ENCODE data around the gene BNC2. TPM values are rescaled to one million over a fixed set of nuclear protein-coding genes. Genes with fewer than 3 reads are reported as not detected.

BNC2 gene
- total and polyA plus RNA-seq, 2 donors (not counting 1 experiment from before 2014, with no cell fraction given), result 34.7 to 39.1 TPM

GRCh38 chr9:16735001-16735400 is 135.5 kb downstream of the BNC2 start:
- Histone ChIP-seq H3K4me3 (replicated peaks in 1 of 4; ENCODE audit: control extremely low read depth in 1 of 4, insufficient read depth in 1 of 4, low read depth in 3 of 4, low read length in 4 of 4) (no peak overlapping the region), H3K4me1 (ENCODE audit: control insufficient read depth, extremely low read depth, insufficient read depth, low read length) (no peaks in the 10 kb centered on the region), H3K79me2 (ENCODE audit: control insufficient read depth, insufficient read depth, low read length) (peaks cover 10% of the 10 kb centered on the region), H3K36me3 (ENCODE audit: control insufficient read depth, insufficient read depth, low read length) (peaks cover 1% of the 10 kb centered on the region), H3K9me3 (ENCODE audit: control insufficient read depth, insufficient read depth, low read depth, low read length) (no peaks in the 10 kb centered on the region), H4K20me1 (ENCODE audit: control insufficient read depth, extremely low read depth, insufficient read depth, low read length) (no peaks in the 10 kb centered on the region), H3K27me3 (ENCODE audit: control insufficient read depth, insufficient read depth, low read length) (no peaks in the 10 kb centered on the region), H3K27ac (ENCODE audit: insufficient read depth, low read length) (no peak overlapping the region), H2AFZ (ENCODE audit: low read length) (no peak overlapping the region), H3K4me2 (ENCODE audit: extremely low read depth, insufficient read depth, low read length) (no peak overlapping the region), H3K9ac (ENCODE audit: insufficient read depth, low read length) (no peak overlapping the region)
- no peak for TF ChIP-seq CTCF (conservative IDR thresholded peaks at IDR 0.05 in 1 of 2, IDR thresholded peaks at IDR 0.05 in 1 of 2; ENCODE audit: low read depth in 1 of 2, low read length in 2 of 2)
- no peak for TF ChIP-seq EZH2 (IDR thresholded peaks at IDR 0.05; ENCODE audit: low read length, missing control alignments)
- no peak for DNase-seq (ENCODE audit: low read depth in 2 of 2)

GRCh38 chr9:16732546-16732945 is 137.9 kb downstream of the BNC2 start:
- Histone ChIP-seq H3K4me1 (ENCODE audit: control insufficient read depth, extremely low read depth, insufficient read depth, low read length) (no peaks in the 10 kb centered on the region), H3K9ac (ENCODE audit: insufficient read depth, low read length) (no peak overlapping the region), H2AFZ (ENCODE audit: low read length) (no peak overlapping the region), H4K20me1 (ENCODE audit: control insufficient read depth, extremely low read depth, insufficient read depth, low read length) (no peaks in the 10 kb centered on the region), H3K36me3 (ENCODE audit: control insufficient read depth, insufficient read depth, low read length) (peaks cover 1% of the 10 kb centered on the region), H3K27me3 (ENCODE audit: control insufficient read depth, insufficient read depth, low read length) (no peaks in the 10 kb centered on the region), H3K9me3 (ENCODE audit: control insufficient read depth, insufficient read depth, low read depth, low read length) (no peaks in the 10 kb centered on the region), H3K4me2 (ENCODE audit: extremely low read depth, insufficient read depth, low read length) (no peak overlapping the region), H3K4me3 (replicated peaks in 1 of 4; ENCODE audit: control extremely low read depth in 1 of 4, insufficient read depth in 1 of 4, low read depth in 3 of 4, low read length in 4 of 4) (no peak overlapping the region), H3K79me2 (ENCODE audit: control insufficient read depth, insufficient read depth, low read length) (peaks cover 21% of the 10 kb centered on the region), H3K27ac (ENCODE audit: insufficient read depth, low read length) (no peak overlapping the region)
- TF ChIP-seq EZH2 (IDR thresholded peaks at IDR 0.05; ENCODE audit: low read length, missing control alignments), result no peak
- no peak for TF ChIP-seq CTCF (conservative IDR thresholded peaks at IDR 0.05 in 1 of 2, IDR thresholded peaks at IDR 0.05 in 1 of 2; ENCODE audit: low read depth in 1 of 2, low read length in 2 of 2)
- DNase-seq (ENCODE audit: low read depth in 2 of 2), result no peak

GRCh38 chr9:16730162-16730561 is 140.3 kb downstream of the BNC2 start:
- H3K9me3 ChIP-seq (ENCODE audit: control insufficient read depth, insufficient read depth, low read depth, low read length), result no peaks in the 10 kb centered on the region
- DNase-seq (ENCODE audit: low read depth in 2 of 2), result no peak
- H3K36me3 ChIP-seq (ENCODE audit: control insufficient read depth, insufficient read depth, low read length), result peaks cover 1% of the 10 kb centered on the region
- no peak overlapping the region for H3K9ac ChIP-seq (ENCODE audit: insufficient read depth, low read length)
- H3K27ac ChIP-seq (ENCODE audit: insufficient read depth, low read length), result no peak overlapping the region
- H3K4me2 ChIP-seq (ENCODE audit: extremely low read depth, insufficient read depth, low read length), result no peak overlapping the region
- H3K79me2 ChIP-seq (ENCODE audit: control insufficient read depth, insufficient read depth, low read length), result peaks cover 31% of the 10 kb centered on the region
- H4K20me1 ChIP-seq (ENCODE audit: control insufficient read depth, extremely low read depth, insufficient read depth, low read length), result no peaks in the 10 kb centered on the region
- no peak overlapping the region for H2AFZ ChIP-seq (ENCODE audit: low read length)
- no peak overlapping the region for H3K4me3 ChIP-seq (replicated peaks in 1 of 4; ENCODE audit: control extremely low read depth in 1 of 4, insufficient read depth in 1 of 4, low read depth in 3 of 4, low read length in 4 of 4)
- TF ChIP-seq EZH2 (IDR thresholded peaks at IDR 0.05; ENCODE audit: low read length, missing control alignments) (no peak), CTCF (conservative IDR thresholded peaks at IDR 0.05 in 1 of 2, IDR thresholded peaks at IDR 0.05 in 1 of 2; ENCODE audit: low read depth in 1 of 2, low read length in 2 of 2) (no peak)
- H3K27me3 ChIP-seq (ENCODE audit: control insufficient read depth, insufficient read depth, low read length), result no peaks in the 10 kb centered on the region
- H3K4me1 ChIP-seq (ENCODE audit: control insufficient read depth, extremely low read depth, insufficient read depth, low read length), result peaks cover 6% of the 10 kb centered on the region

All from fibroblast of lung (primary cell).